ENCODE measurements around the gene SSX4. TPM values are rescaled to one million over a fixed set of nuclear protein-coding genes. Genes with fewer than 3 reads are reported as not detected.

The SSX4 gene
- total RNA-seq, 3 donors from 2014 or later (not counting 1 experiment from before 2014, with no cell fraction given), result not detected

Other genes with a start within 250 kb of the SSX4 start
- gene SSX5, start 186.7 kb upstream of the SSX4 start, total RNA-seq, result not detected
- gene SSX1, start 128.1 kb upstream of the SSX4 start, total RNA-seq, result not detected
- not detected for gene SSX3, start 26.8 kb upstream of the SSX4 start, total RNA-seq
- not detected for gene SSX4B, start 28.4 kb downstream of the SSX4 start, total RNA-seq
- gene SLC38A5, start 86.7 kb downstream of the SSX4 start, total RNA-seq, result 10 to 100 TPM; 20.3 to 25.1 (median 24.7) TPM
- gene FTSJ1, start 92.7 kb downstream of the SSX4 start, total RNA-seq, result 10 to 100 TPM; 62.4 to 75.3 (median 67.3) TPM
- gene PORCN, start 125.5 kb downstream of the SSX4 start, total RNA-seq, result 10 to 100 TPM; 29.6 to 33.1 (median 31.1) TPM
- 100 to 1,000 TPM in 1 of 3 donors, 10 to 100 TPM in 2; 91.6 to 115 (median 97.6) TPM for gene EBP, start 138.3 kb downstream of the SSX4 start, total RNA-seq
- 10 to 100 TPM; 34.9 to 41.8 (median 36.1) TPM for gene TBC1D25, start 156.2 kb downstream of the SSX4 start, total RNA-seq
- gene RBM3, start 190.9 kb downstream of the SSX4 start, total RNA-seq, result 100 to 1,000 TPM; 356 to 419 (median 366) TPM
- 10 to 100 TPM; 52.5 to 62.9 (median 60.2) TPM for gene WDR13, start 214.0 kb downstream of the SSX4 start, total RNA-seq

All from natural killer cell (primary cell).